Heart right ventricle (tissue), 16 donors: ENCODE data around the gene COPZ1. TPM values are rescaled to one million over a fixed set of nuclear protein-coding genes. Genes with fewer than 3 reads are reported as not detected.

ENCODE experiments used
- ATAC-seq, 8 donors: fragments of 200-7000 bp; cut with Tn5 transposase; one replicate each; pipeline ENCODE4 v1.9.1; 2020; ENCODE audit warnings: mild to moderate bottlenecking in 8 of 8, moderate library complexity in 8 of 8, moderate number of reproducible peaks in 1 of 8
- DNase-seq, 2 donors: peaks; one replicate each; pipeline ENCODE4 v3.0.0-alpha.2; 2020
- H3K27ac ChIP-seq, 10 donors: fragments of 200-600 bp; sonication (generic) in 2 of 10; one replicate each; pipeline versions ENCODE4 v1.5.0 to v1.8.0; 2020 to 2022; ENCODE audit warnings: mild to moderate bottlenecking in 3 of 10
- H3K27me3 ChIP-seq, 7 donors: fragments of 200-600 bp; one replicate each; pipeline ENCODE4 v1.8.0; 2021 to 2022; ENCODE audit warnings: mild to moderate bottlenecking in 2 of 7
- H3K36me3 ChIP-seq, 9 donors: fragments of 200-600 bp; sonication (generic) in 1 of 9; one replicate each; pipeline versions ENCODE4 v1.5.0 to v1.8.0; 2020 to 2022; ENCODE audit warnings: mild to moderate bottlenecking in 2 of 9
- H3K4me1 ChIP-seq, 9 donors: fragments of 200-600 bp; sonication (generic) in 1 of 9; one replicate each; pipeline versions ENCODE4 v1.5.0 to v1.8.0; 2020 to 2022; ENCODE audit warnings: mild to moderate bottlenecking in 4 of 9
- H3K4me3 ChIP-seq, 10 donors: fragments of 200-600 bp; sonication (generic) in 2 of 10; one replicate each; pipeline versions ENCODE4 v1.5.0 to v1.8.0; 2020 to 2022; ENCODE audit warnings: mild to moderate bottlenecking in 7 of 10, moderate library complexity in 2 of 10
- H3K9me3 ChIP-seq, 11 donors: fragments of 200-600 bp in 10 of 11; sonication (generic) in 2 of 11; one replicate each; pipeline versions ENCODE4 v1.5.0 to v1.8.0; 2013 to 2022; ENCODE audit warnings: mild to moderate bottlenecking in 2 of 11, control low read depth in 1 of 11, moderate library complexity in 1 of 11
- CTCF ChIP-seq, 9 donors: fragments of 200-600 bp; sonication (generic) in 2 of 9; IDR thresholded peaks; one replicate each; pipeline versions ENCODE4 v1.5.0 to v1.8.0; 2021 to 2022; ENCODE audit warnings: antibody characterized with exemption in 9 of 9, mild to moderate bottlenecking in 5 of 9, moderate library complexity in 1 of 9
- WGBS, 2 donors: extraction: QIAGEN DNeasy Blood & Tissue Kit; methylation state at CpG; one replicate each; pipeline ENCODE4 v1.1.7; 2013; ENCODE audit warnings: inconsistent platforms in 1 of 2; 5-methylcytosine and 5-hydroxymethylcytosine counted together
- intact Hi-C, 10 donors: fragments of 100-400 bp; cut with DNase I; formaldehyde crosslinking; loops; one replicate each; pipeline versions ENCODE4 v1.11.1 to v1.14.2; 2022
- polyA plus RNA-seq, 2 donors: library from polyadenylated mRNA; stranded (reverse); fragments of 200-250 nt; gene quantifications; one replicate each; pipeline ENCODE4 v1.2.3, GENCODE V29; 2013
- total RNA-seq, 10 donors: library from RNA; stranded (reverse); fragmentation: NEBNext Ultra II Directional in 3 of 10; extraction: Animal tissue kit (Norgen Biotek cat#: 25700) in 3 of 10; gene quantifications; one replicate each; pipeline versions ENCODE4 v1.2.1 to v1.2.4, GENCODE V29; 2021 to 2023
- donor health status: Arrhythmogenic right ventricular cardiomyopathy.
- donor health status: ischemic (EF 13 %, LVEDD 7.1; RV severe dilation, severe dysfunction).
- donor health status: healthy with polysubstance abuse.
- donor health status: DM: no; HTN: yes; CAD: no.
- donor health status: DM: no; HTN: no; CAD: no.
- donor health status: ischemic (EF 25% LVEDD 6.9; RV normal size, moderate dysfunction).
- donor health status: ischemic (EF 25% LVEDD 5.7; RV mildly dilated, moderate dysfunction).
- donor health status: healthy.
- donor health status: DM: yes; HTN: yes; CAD: no.
- donor health status: Ischemic cardiomyopathy.
- donor health status: ischemic (EF 35%, LVEDD 5.7; RV mildly dilated, moderate dysfunction).
- donor health status: nonischemic (EF 11% LVEDD 7.7; RV severe dilation, severe dysfunction).
- donor health status: DM: yes; HTN: yes; CAD: no.
- donor health status: PGD.
- donor health status: ischemic (EF 29% LVEDD 5.4; RV normal size, mild dysfunction).
- donor health status: nonischemic (EF 23%, LVEDD 6.1; RV moderate dilation, normal function).

Gene COPZ1
- total and polyA plus RNA-seq, 12 donors, result 64.0 to 152 (median 131) TPM

GRCh38 chr12:54392485-54393206, 67.7 kb downstream of the COPZ1 start:
- Histone ChIP-seq H3K36me3 (peaks cover 0 to 57% (median 21%) of the 10 kb centered on the region in 9 donors), H3K9me3 (no peaks in the 10 kb centered on the region), H3K27me3 (no peaks in the 10 kb centered on the region), H3K4me1 (peaks cover 0 to 40% (median 7%) of the 10 kb centered on the region in 9 donors), H3K4me3 (no peak overlapping the region), H3K27ac (no peak overlapping the region)
- intact Hi-C loops, result no loop called here
- WGBS, 2 donors, result 89 to 91% methylated on average over 8 of the region's 8 CpGs
- ATAC-seq (no peak), DNase-seq (no peak)
- no peak for TF ChIP-seq CTCF (IDR thresholded peaks at IDR 0.05)

GRCh38 chr12:54393207-54393609, 68.3 kb downstream of the COPZ1 start:
- ATAC-seq, result no peak
- H3K27me3 ChIP-seq, result no peaks in the 10 kb centered on the region
- H3K4me3 ChIP-seq, result no peak overlapping the region
- no peak for DNase-seq
- H3K36me3 ChIP-seq, result peaks cover 0 to 63% (median 27%) of the 10 kb centered on the region in 9 donors
- 79 to 82% methylated on average over 6 of the region's 6 CpGs for WGBS, 2 donors
- H3K9me3 ChIP-seq, result no peaks in the 10 kb centered on the region
- intact Hi-C loops, result no loop called here
- no peak overlapping the region for H3K27ac ChIP-seq
- TF ChIP-seq CTCF (IDR thresholded peaks at IDR 0.05), result no peak
- H3K4me1 ChIP-seq, result peaks cover 0 to 38% (median 7%) of the 10 kb centered on the region in 9 donors

- ATAC-seq (no peak), DNase-seq (no peak)
- WGBS, 2 donors, result 81 to 83% methylated on average over 3 of the region's 3 CpGs
- intact Hi-C loops, result no loop called here
- H3K27ac ChIP-seq, result no peak overlapping the region
- H3K9me3 ChIP-seq, result no peaks in the 10 kb centered on the region
- peaks cover 0 to 68% (median 30%) of the 10 kb centered on the region in 9 donors for H3K36me3 ChIP-seq
- H3K27me3 ChIP-seq, result no peaks in the 10 kb centered on the region
- TF ChIP-seq CTCF (IDR thresholded peaks at IDR 0.05), result no peak
- no peak overlapping the region for H3K4me3 ChIP-seq
- H3K4me1 ChIP-seq, result peaks cover 0 to 37% (median 7%) of the 10 kb centered on the region in 9 donors
Observed at GRCh38 chr12:54393743-54394142, 68.8 kb downstream of the COPZ1 start.

GRCh38 chr12:54394281-54394719, 69.4 kb downstream of the COPZ1 start:
- peak in 7 of 8 donors; percentile 14 to 53 (median 37) for ATAC-seq
- H3K27me3 ChIP-seq, result no peaks in the 10 kb centered on the region
- peak; percentile 48 to 80 (median 73) for TF ChIP-seq CTCF (IDR thresholded peaks at IDR 0.05)
- intact Hi-C loops, result no loop called here
- H3K4me1 ChIP-seq, result peaks cover 0 to 37% (median 7%) of the 10 kb centered on the region in 9 donors
- H3K36me3 ChIP-seq, result peaks cover 0 to 74% (median 30%) of the 10 kb centered on the region in 9 donors
- 55 to 61% methylated on average over 4 of the region's 4 CpGs for WGBS, 2 donors
- no peak for DNase-seq
- no peak overlapping the region for H3K27ac ChIP-seq
- no peak overlapping the region for H3K4me3 ChIP-seq
- H3K9me3 ChIP-seq, result no peaks in the 10 kb centered on the region
